Heart right ventricle (tissue), 16 donors: ENCODE results near the gene NHSL2. TPM values are rescaled to one million over a fixed set of nuclear protein-coding genes. Genes with fewer than 3 reads are reported as not detected.

ENCODE experiments used
- ATAC-seq, 8 donors: fragments of 200-7000 bp; cut with Tn5 transposase; one replicate each; pipeline ENCODE4 v1.9.1; 2020; ENCODE audit warnings: mild to moderate bottlenecking in 8 of 8, moderate library complexity in 8 of 8, moderate number of reproducible peaks in 1 of 8
- DNase-seq, 2 donors: peaks; one replicate each; pipeline ENCODE4 v3.0.0-alpha.2; 2020
- H3K27ac ChIP-seq, 10 donors: fragments of 200-600 bp; sonication (generic) in 2 of 10; one replicate each; pipeline versions ENCODE4 v1.5.0 to v1.8.0; 2020 to 2022; ENCODE audit warnings: mild to moderate bottlenecking in 3 of 10
- H3K27me3 ChIP-seq, 7 donors: fragments of 200-600 bp; one replicate each; pipeline ENCODE4 v1.8.0; 2021 to 2022; ENCODE audit warnings: mild to moderate bottlenecking in 2 of 7
- H3K36me3 ChIP-seq, 9 donors: fragments of 200-600 bp; sonication (generic) in 1 of 9; one replicate each; pipeline versions ENCODE4 v1.5.0 to v1.8.0; 2020 to 2022; ENCODE audit warnings: mild to moderate bottlenecking in 2 of 9
- H3K4me1 ChIP-seq, 9 donors: fragments of 200-600 bp; sonication (generic) in 1 of 9; one replicate each; pipeline versions ENCODE4 v1.5.0 to v1.8.0; 2020 to 2022; ENCODE audit warnings: mild to moderate bottlenecking in 4 of 9
- H3K4me3 ChIP-seq, 10 donors: fragments of 200-600 bp; sonication (generic) in 2 of 10; one replicate each; pipeline versions ENCODE4 v1.5.0 to v1.8.0; 2020 to 2022; ENCODE audit warnings: mild to moderate bottlenecking in 7 of 10, moderate library complexity in 2 of 10
- H3K9me3 ChIP-seq, 11 donors: fragments of 200-600 bp in 10 of 11; sonication (generic) in 2 of 11; one replicate each; pipeline versions ENCODE4 v1.5.0 to v1.8.0; 2013 to 2022; ENCODE audit warnings: mild to moderate bottlenecking in 2 of 11, control low read depth in 1 of 11, moderate library complexity in 1 of 11
- CTCF ChIP-seq, 9 donors: fragments of 200-600 bp; sonication (generic) in 2 of 9; IDR thresholded peaks; one replicate each; pipeline versions ENCODE4 v1.5.0 to v1.8.0; 2021 to 2022; ENCODE audit warnings: antibody characterized with exemption in 9 of 9, mild to moderate bottlenecking in 5 of 9, moderate library complexity in 1 of 9
- WGBS, 2 donors: extraction: QIAGEN DNeasy Blood & Tissue Kit; methylation state at CpG; one replicate each; pipeline ENCODE4 v1.1.7; 2013; ENCODE audit warnings: inconsistent platforms in 1 of 2; 5-methylcytosine and 5-hydroxymethylcytosine counted together
- intact Hi-C, 10 donors: fragments of 100-400 bp; cut with DNase I; formaldehyde crosslinking; loops; one replicate each; pipeline versions ENCODE4 v1.11.1 to v1.14.2; 2022
- polyA plus RNA-seq, 2 donors: library from polyadenylated mRNA; stranded (reverse); fragments of 200-250 nt; gene quantifications; one replicate each; pipeline ENCODE4 v1.2.3, GENCODE V29; 2013
- total RNA-seq, 10 donors: library from RNA; stranded (reverse); fragmentation: NEBNext Ultra II Directional in 3 of 10; extraction: Animal tissue kit (Norgen Biotek cat#: 25700) in 3 of 10; gene quantifications; one replicate each; pipeline versions ENCODE4 v1.2.1 to v1.2.4, GENCODE V29; 2021 to 2023
- donor health status: Arrhythmogenic right ventricular cardiomyopathy.
- donor health status: ischemic (EF 13 %, LVEDD 7.1; RV severe dilation, severe dysfunction).
- donor health status: healthy with polysubstance abuse.
- donor health status: DM: no; HTN: yes; CAD: no.
- donor health status: DM: no; HTN: no; CAD: no.
- donor health status: ischemic (EF 25% LVEDD 6.9; RV normal size, moderate dysfunction).
- donor health status: ischemic (EF 25% LVEDD 5.7; RV mildly dilated, moderate dysfunction).
- donor health status: healthy.
- donor health status: DM: yes; HTN: yes; CAD: no.
- donor health status: Ischemic cardiomyopathy.
- donor health status: ischemic (EF 35%, LVEDD 5.7; RV mildly dilated, moderate dysfunction).
- donor health status: nonischemic (EF 11% LVEDD 7.7; RV severe dilation, severe dysfunction).
- donor health status: DM: yes; HTN: yes; CAD: no.
- donor health status: PGD.
- donor health status: ischemic (EF 29% LVEDD 5.4; RV normal size, mild dysfunction).
- donor health status: nonischemic (EF 23%, LVEDD 6.1; RV moderate dilation, normal function).

Gene NHSL2
- total and polyA plus RNA-seq, 12 donors = 0.86 to 8.4 (median 6.2) TPM

GRCh38 chrX:71999535-71999934 is 88.9 kb downstream of the NHSL2 start:
- peaks cover 0 to 24% (median 8%) of the 10 kb centered on the region in 9 donors for H3K4me1 ChIP-seq
- peaks cover 0 to 53% (median 0%) of the 10 kb centered on the region in 7 donors for H3K27me3 ChIP-seq
- no peaks in the 10 kb centered on the region for H3K9me3 ChIP-seq
- H3K36me3 ChIP-seq = no peaks in the 10 kb centered on the region
- TF ChIP-seq CTCF (IDR thresholded peaks at IDR 0.05) = no peak
- no peak overlapping the region for H3K27ac ChIP-seq
- intact Hi-C loops = loop anchor here in 4 of 10 donors (2.0 to 5.0 kb wide), 3 partner anchors 87 to 128 kb away; partner anchors contain the start of gene NHSL2 (in 1 of the 4)
- no peak for DNase-seq
- 94 to 100% methylated on average over 1 of the region's 1 CpG for WGBS, 2 donors
- no peak for ATAC-seq
- H3K4me3 ChIP-seq = no peak overlapping the region

- H3K27me3 ChIP-seq = peaks cover 0 to 53% (median 0%) of the 10 kb centered on the region in 7 donors
- no peak overlapping the region for H3K27ac ChIP-seq
- H3K4me3 ChIP-seq = no peak overlapping the region
- H3K36me3 ChIP-seq = no peaks in the 10 kb centered on the region
- TF ChIP-seq CTCF (IDR thresholded peaks at IDR 0.05) = no peak
- no peaks in the 10 kb centered on the region for H3K9me3 ChIP-seq
- WGBS, 2 donors = 35 to 49% methylated on average over 3 of the region's 3 CpGs
- DNase-seq (no peak), ATAC-seq (no peak)
- H3K4me1 ChIP-seq = peaks cover 0 to 25% (median 8%) of the 10 kb centered on the region in 9 donors
- intact Hi-C loops = loop anchor here in 6 of 10 donors (5.0 to 10.0 kb wide), 6 partner anchors 87 to 543 kb away; partner anchors contain the start of genes NHSL2 (in 1 of the 6), PIN4 (in 1 of the 6) and RPS4X (in 1 of the 6)
Observed at GRCh38 chrX:72001471-72001870, 90.8 kb downstream of the NHSL2 start.

- DNase-seq (no peak), ATAC-seq (no peak)
- Histone ChIP-seq H3K4me3 (no peak overlapping the region), H3K27ac (no peak overlapping the region), H3K36me3 (no peaks in the 10 kb centered on the region), H3K27me3 (peaks cover 0 to 50% (median 0%) of the 10 kb centered on the region in 7 donors), H3K4me1 (peaks cover 0 to 25% (median 8%) of the 10 kb centered on the region in 9 donors), H3K9me3 (no peaks in the 10 kb centered on the region)
- intact Hi-C loops = loop anchor here in 6 of 10 donors (5.0 to 10.0 kb wide), 6 partner anchors 87 to 543 kb away; partner anchors contain the start of genes NHSL2 (in 1 of the 6), PIN4 (in 1 of the 6) and RPS4X (in 1 of the 6)
- TF ChIP-seq CTCF (IDR thresholded peaks at IDR 0.05) = no peak
- WGBS, 2 donors = 95 to 98% methylated on average over 2 of the region's 2 CpGs
Observed at GRCh38 chrX:72001906-72002305, 91.3 kb downstream of the NHSL2 start.

GRCh38 chrX:72002875-72003274 is 92.2 kb downstream of the NHSL2 start:
- no peak overlapping the region for H3K4me3 ChIP-seq
- no peak for TF ChIP-seq CTCF (IDR thresholded peaks at IDR 0.05)
- intact Hi-C loops = loop anchor here in 6 of 10 donors (5.0 to 10.0 kb wide), 6 partner anchors 88 to 542 kb away; partner anchors contain the start of genes NHSL2 (in 1 of the 6), PIN4 (in 1 of the 6) and RPS4X (in 1 of the 6)
- H3K27me3 ChIP-seq = peaks cover 0 to 52% (median 0%) of the 10 kb centered on the region in 7 donors
- 78 to 80% methylated on average over 6 of the region's 6 CpGs for WGBS, 2 donors
- no peak for ATAC-seq
- no peaks in the 10 kb centered on the region for H3K36me3 ChIP-seq
- no peak for DNase-seq
- peaks cover 0 to 20% (median 8%) of the 10 kb centered on the region in 9 donors for H3K4me1 ChIP-seq
- no peaks in the 10 kb centered on the region for H3K9me3 ChIP-seq
- H3K27ac ChIP-seq = peak overlapping the region in 1 of 10 donors; percentile 25
